Panc1 (cell line): ENCODE results near the gene ACSBG1. TPM values are rescaled to one million over a fixed set of nuclear protein-coding genes. Genes with fewer than 3 reads are reported as not detected.

ENCODE experiments used
- ATAC-seq: fragments of 200-7000 bp; cut with Tn5 transposase; 2 replicates; pipeline ENCODE4 v1.9.1; 2020; ENCODE audit warnings: mild to moderate bottlenecking, moderate library complexity
- BruUV-seq: library from RNA; stranded (reverse); fragments of 400-500 nt; replicated peaks from 2 replicates; lab custom pipeline; 2021; lab: Mats Ljungman, UMichigan
- CTCF ChIA-PET: fragments of 300-600 bp; sonication (Branson Sonifier 250); formaldehyde crosslinking; loops from one replicate; lab custom pipeline; 2022; ENCODE audit warnings: antibody characterized with exemption; lab: Charles Lee
- POLR2A ChIA-PET: fragments of 300-600 bp; sonication (Branson Sonifier 250); formaldehyde crosslinking; loops from one replicate; lab custom pipeline; 2022; ENCODE audit warnings: antibody characterized with exemption; lab: Charles Lee
- DNase-seq: peaks from one replicate; pipeline ENCODE4 v3.0.0-alpha.2; 2010; ENCODE audit warnings: low read depth, low spot score
- H3K27ac ChIP-seq: 2 replicates; pipeline ENCODE4 v1.5.1; 2011; ENCODE audit warnings: mild to moderate bottlenecking, low read length, inconsistent platforms
- H3K27me3 ChIP-seq: fragments of 200-500 bp; sonication (Bioruptor generic); 2 replicates; pipeline ENCODE4 v1.6.0; 2014; ENCODE audit warnings: low read length, inconsistent platforms; ENCODE audit not compliant: control insufficient read depth, insufficient read depth
- H3K36me3 ChIP-seq: fragments of 200-500 bp; sonication (Bioruptor generic); 2 replicates; pipeline ENCODE4 v1.5.1; 2014; ENCODE audit warnings: inconsistent platforms, mild to moderate bottlenecking, low read length, moderate library complexity; ENCODE audit not compliant: control insufficient read depth, insufficient read depth
- H3K4me1 ChIP-seq: 2 replicates; pipeline ENCODE4 v1.5.1; 2011; ENCODE audit warnings: inconsistent platforms, mild to moderate bottlenecking, low read length, moderate library complexity; ENCODE audit not compliant: control insufficient read depth, insufficient read depth
- H3K4me3 ChIP-seq, 2 experiments: 2 replicates each; pipeline ENCODE4 v1.5.1; 2011 to 2012; ENCODE audit warnings: low read depth in 2 of 2, low read length in 2 of 2, mild to moderate bottlenecking in 2 of 2, inconsistent platforms in 1 of 2, moderate library complexity in 1 of 2
- H3K9me3 ChIP-seq: fragments of 200-500 bp; sonication (Bioruptor generic); 2 replicates; pipeline ENCODE4 v1.5.1; 2014; ENCODE audit warnings: low read depth, mild to moderate bottlenecking, inconsistent platforms, low read length, moderate library complexity; ENCODE audit not compliant: control insufficient read depth, insufficient read depth
- CTCF ChIP-seq: fragments of 450-650 bp; IDR thresholded peaks from 2 replicates; pipeline ENCODE4 v1.5.1; 2017; ENCODE audit warnings: mild to moderate bottlenecking
- POLR2AphosphoS5 ChIP-seq: IDR thresholded peaks from 2 replicates; pipeline ENCODE4 v1.6.1; 2012; ENCODE audit warnings: mild to moderate bottlenecking, low read depth, low read length, moderate library complexity
- REST ChIP-seq, 2 experiments: IDR thresholded peaks; 2 replicates each; pipeline ENCODE4 v1.6.1; 2011 to 2012; ENCODE audit warnings: low read depth in 2 of 2, control low read depth in 1 of 2, low read length in 1 of 2, mild to moderate bottlenecking in 1 of 2, moderate library complexity in 1 of 2; ENCODE audit not compliant: insufficient read depth in 1 of 2
- SIN3A ChIP-seq: IDR thresholded peaks from 2 replicates; pipeline ENCODE4 v1.6.1; 2012; ENCODE audit warnings: low read depth, mild to moderate bottlenecking, low read length, moderate library complexity, borderline replicate concordance; ENCODE audit not compliant: insufficient read depth
- TCF7L2 ChIP-seq: IDR thresholded peaks from 2 replicates; pipeline ENCODE4 v1.6.1; 2011; ENCODE audit warnings: mild to moderate bottlenecking, low read depth, low read length, inconsistent platforms
- in situ Hi-C: cut with HindIII; loops from 2 replicates; pipeline ENCODE4 v1.10.0; 2016; ENCODE audit warnings: low sequenced_read_pairs, low pct_unique_long_range_greater_than_20kb
- intact Hi-C: fragments of 100-400 bp; cut with micrococcal nuclease; formaldehyde crosslinking; loops from one replicate; pipeline ENCODE4 v1.10.0; 2022; ENCODE audit not compliant: unreplicated experiment
- total RNA-seq: library from RNA; stranded (reverse); gene quantifications from one replicate; pipeline ENCODE4 v1.2.1, GENCODE V29; 2021; ENCODE audit not compliant: unreplicated experiment

The ACSBG1 gene
- total RNA-seq, 1 experiment from 2014 or later: 0.31 TPM

- DNase-seq (no peak), ATAC-seq (no peak)
- Histone ChIP-seq H3K4me3 (no peak overlapping the region), H3K9me3 (no peaks in the 10 kb centered on the region), H3K27me3 (no peaks in the 10 kb centered on the region), H3K4me1 (no peaks in the 10 kb centered on the region), H3K27ac (no peak overlapping the region), H3K36me3 (peaks cover 19% of the 10 kb centered on the region)
- intact Hi-C loops: no loop called here
- ChIA-PET CTCF (no interaction called here), POLR2A (no interaction called here)
- BruUV-seq: no TSS peak
- no peak for TF ChIP-seq SIN3A
- TF ChIP-seq POLR2AphosphoS5: no peak
- TF ChIP-seq CTCF: no peak
- TF ChIP-seq REST (IDR thresholded peaks at IDR 0.05; ENCODE audit: insufficient read depth in 1 of 2, low read depth in 2 of 2, low read length in 1 of 2): no peak
- TF ChIP-seq TCF7L2: no peak
- in situ Hi-C loops: no loop called here
Measured at GRCh38 chr15:78162038-78162437, 72.3 kb downstream of the ACSBG1 start.

GRCh38 chr15:78159395-78159794 lies 75.0 kb downstream of the ACSBG1 start:
- in situ Hi-C loops: no loop called here
- Histone ChIP-seq H3K4me3 (no peak overlapping the region), H3K36me3 (peaks cover 19% of the 10 kb centered on the region; the same call in 1 of the 2 replicates), H3K27ac (no peak overlapping the region), H3K4me1 (no peaks in the 10 kb centered on the region), H3K9me3 (no peaks in the 10 kb centered on the region), H3K27me3 (no peaks in the 10 kb centered on the region)
- no peak for ATAC-seq
- intact Hi-C loops: no loop called here
- DNase-seq: no peak
- BruUV-seq: no TSS peak
- TF ChIP-seq CTCF: no peak
- no peak for TF ChIP-seq REST (IDR thresholded peaks at IDR 0.05; ENCODE audit: insufficient read depth in 1 of 2, low read depth in 2 of 2, low read length in 1 of 2)
- no peak for TF ChIP-seq POLR2AphosphoS5
- TF ChIP-seq SIN3A: no peak
- TF ChIP-seq TCF7L2: no peak
- ChIA-PET POLR2A (no interaction called here), CTCF (interaction anchor here (0.5 kb wide), 1 partner anchor 80 kb away, joined by 3 read pairs; no protein-coding TSS in a partner anchor)
